GM06990 (cell line): ENCODE results near the gene VDR.

Source experiments
- DNase-seq: peaks from one replicate; pipeline ENCODE4 v3.0.0-alpha.2; 2011; ENCODE audit not compliant: insufficient read length; ENCODE audit errors: extremely low read depth
- H3K27me3 ChIP-seq: replicated peaks from 2 replicates; pipeline ENCODE4 v1.6.0; 2011; ENCODE audit warnings: low read length; ENCODE audit not compliant: control insufficient read depth, insufficient read depth
- H3K36me3 ChIP-seq: 2 replicates; pipeline ENCODE4 v1.5.1; 2011; ENCODE audit warnings: low read length; ENCODE audit not compliant: control insufficient read depth, insufficient read depth
- H3K4me3 ChIP-seq: replicated peaks from 2 replicates; pipeline ENCODE4 v1.5.1; 2011; ENCODE audit warnings: low read depth, mild to moderate bottlenecking, control low read depth, low read length
- TF ChIP-seq, protein P1 (sequence below): IDR thresholded peaks from 2 replicates; pipeline ENCODE4 v1.5.1; 2011; ENCODE audit warnings: low read length, control low read depth, mild to moderate bottlenecking, inconsistent platforms; ENCODE audit not compliant: insufficient read depth, poor library complexity, severe bottlenecking

Gene VDR

DNA sequence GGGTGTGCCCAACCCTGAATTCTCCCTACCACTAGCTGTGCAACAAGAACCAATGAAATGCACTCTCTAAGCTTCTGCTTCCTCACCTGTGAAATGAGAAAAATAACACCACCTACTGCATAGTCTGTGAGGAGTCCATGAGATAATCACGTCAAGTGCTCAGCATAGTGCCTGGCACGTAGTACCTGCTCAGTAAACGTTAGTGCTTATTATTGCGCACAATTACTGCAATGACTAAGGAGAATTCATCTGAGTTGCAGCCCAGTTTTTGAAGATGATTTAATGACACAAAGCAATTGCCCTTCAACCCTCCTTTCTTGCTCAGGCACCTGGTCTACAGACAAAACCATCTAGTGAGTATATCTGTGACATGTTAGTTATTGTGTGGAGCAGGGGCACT, 8.8 kb downstream of the VDR start:
- TF ChIP-seq, protein P1, sequence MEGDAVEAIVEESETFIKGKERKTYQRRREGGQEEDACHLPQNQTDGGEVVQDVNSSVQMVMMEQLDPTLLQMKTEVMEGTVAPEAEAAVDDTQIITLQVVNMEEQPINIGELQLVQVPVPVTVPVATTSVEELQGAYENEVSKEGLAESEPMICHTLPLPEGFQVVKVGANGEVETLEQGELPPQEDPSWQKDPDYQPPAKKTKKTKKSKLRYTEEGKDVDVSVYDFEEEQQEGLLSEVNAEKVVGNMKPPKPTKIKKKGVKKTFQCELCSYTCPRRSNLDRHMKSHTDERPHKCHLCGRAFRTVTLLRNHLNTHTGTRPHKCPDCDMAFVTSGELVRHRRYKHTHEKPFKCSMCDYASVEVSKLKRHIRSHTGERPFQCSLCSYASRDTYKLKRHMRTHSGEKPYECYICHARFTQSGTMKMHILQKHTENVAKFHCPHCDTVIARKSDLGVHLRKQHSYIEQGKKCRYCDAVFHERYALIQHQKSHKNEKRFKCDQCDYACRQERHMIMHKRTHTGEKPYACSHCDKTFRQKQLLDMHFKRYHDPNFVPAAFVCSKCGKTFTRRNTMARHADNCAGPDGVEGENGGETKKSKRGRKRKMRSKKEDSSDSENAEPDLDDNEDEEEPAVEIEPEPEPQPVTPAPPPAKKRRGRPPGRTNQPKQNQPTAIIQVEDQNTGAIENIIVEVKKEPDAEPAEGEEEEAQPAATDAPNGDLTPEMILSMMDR, result no peak
- no peak for DNase-seq
- Histone ChIP-seq H3K36me3 (no peaks in the 10 kb centered on the region), H3K27me3 (no peaks in the 10 kb centered on the region), H3K4me3 (no peak overlapping the region)

DNA sequence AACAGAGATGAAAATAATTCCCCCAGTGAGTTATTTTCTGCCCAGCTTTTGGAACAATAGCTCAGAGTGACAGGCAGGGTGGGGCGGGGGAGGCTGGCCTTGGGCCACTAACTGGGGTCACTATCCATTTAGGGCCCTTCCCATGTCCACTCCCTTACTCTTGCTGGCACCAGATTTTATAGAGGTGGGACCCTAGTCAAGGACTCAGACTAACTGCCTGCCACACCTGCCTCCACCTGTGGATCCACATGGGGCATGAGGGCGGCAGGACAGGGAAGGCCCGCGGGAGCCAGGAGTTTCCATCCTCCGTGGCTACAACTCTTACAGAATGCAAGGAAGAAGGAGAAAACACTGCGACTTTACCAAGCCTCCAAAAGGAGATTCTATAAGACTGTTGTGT, 10.1 kb downstream of the VDR start:
- DNase-seq, result no peak
- H3K27me3 ChIP-seq, result no peaks in the 10 kb centered on the region
- no peaks in the 10 kb centered on the region for H3K36me3 ChIP-seq
- TF ChIP-seq, protein P1, result no peak
- H3K4me3 ChIP-seq, result no peak overlapping the region

DNA sequence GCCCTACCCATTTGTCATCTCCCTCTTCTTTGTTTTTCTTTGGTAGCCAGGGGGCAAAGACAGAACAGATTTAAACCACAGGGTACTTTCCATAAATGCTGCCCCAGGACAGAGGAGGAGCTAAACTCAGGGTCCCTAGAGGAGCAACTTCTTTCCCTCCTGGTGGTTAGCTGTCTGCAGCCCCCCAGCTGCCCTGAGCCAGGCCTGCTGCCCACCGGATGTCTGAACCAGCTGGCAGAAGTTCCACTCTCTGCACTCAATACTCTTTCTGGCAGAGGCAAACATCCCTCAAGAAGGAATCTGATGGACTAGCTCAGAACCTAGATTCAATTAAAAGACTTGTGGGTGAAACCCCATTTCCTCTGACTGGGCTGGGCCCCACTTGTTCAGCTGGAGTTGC, 10.7 kb downstream of the VDR start:
- DNase-seq, result no peak
- Histone ChIP-seq H3K27me3 (no peaks in the 10 kb centered on the region), H3K4me3 (no peak overlapping the region), H3K36me3 (no peaks in the 10 kb centered on the region)
- TF ChIP-seq, protein P1, result no peak

DNA sequence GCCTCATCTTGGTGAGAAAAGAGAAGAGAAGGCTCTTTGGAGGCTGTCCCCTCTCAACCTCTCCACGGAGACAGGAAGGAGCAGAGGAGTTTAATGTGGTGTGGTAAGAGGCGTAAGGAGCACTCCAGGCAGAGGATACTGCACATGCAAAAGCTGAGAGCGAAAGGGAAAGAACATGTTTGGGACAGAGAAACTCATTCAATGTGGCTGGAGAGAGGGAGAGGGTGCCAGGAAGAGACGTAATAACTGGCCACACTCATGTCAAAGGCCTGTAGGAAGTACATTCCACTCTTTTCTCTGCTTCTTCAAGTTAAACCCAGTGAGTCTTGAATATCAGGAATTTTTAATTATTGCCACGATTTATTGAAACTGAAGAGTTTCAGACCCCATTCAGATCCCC, 12.0 kb downstream of the VDR start:
- H3K4me3 ChIP-seq, result no peak overlapping the region
- no peaks in the 10 kb centered on the region for H3K36me3 ChIP-seq
- TF ChIP-seq, protein P1, result no peak
- no peak for DNase-seq
- H3K27me3 ChIP-seq, result no peaks in the 10 kb centered on the region

DNA sequence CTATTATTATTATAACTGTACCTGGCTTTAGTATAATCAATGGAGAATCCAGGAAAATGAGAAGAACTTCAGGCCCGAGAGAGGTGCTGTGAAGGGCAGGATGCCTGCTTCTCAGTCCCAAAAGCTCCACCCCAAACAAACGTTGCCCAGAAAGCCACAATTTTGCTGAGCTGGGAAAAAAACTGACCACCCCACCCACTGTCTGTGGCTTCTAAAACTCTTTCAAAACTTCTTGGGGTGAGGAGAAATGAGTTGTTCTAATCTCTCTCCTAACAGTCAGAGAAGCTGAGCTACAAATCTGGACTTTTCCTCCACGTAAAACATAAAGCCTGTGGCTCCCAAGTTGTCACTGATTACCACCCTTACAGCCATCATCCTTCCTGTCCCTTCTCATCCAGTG, 13.4 kb downstream of the VDR start:
- Histone ChIP-seq H3K4me3 (no peak overlapping the region), H3K36me3 (no peaks in the 10 kb centered on the region), H3K27me3 (no peaks in the 10 kb centered on the region)
- TF ChIP-seq, protein P1, result no peak
- no peak for DNase-seq

DNA sequence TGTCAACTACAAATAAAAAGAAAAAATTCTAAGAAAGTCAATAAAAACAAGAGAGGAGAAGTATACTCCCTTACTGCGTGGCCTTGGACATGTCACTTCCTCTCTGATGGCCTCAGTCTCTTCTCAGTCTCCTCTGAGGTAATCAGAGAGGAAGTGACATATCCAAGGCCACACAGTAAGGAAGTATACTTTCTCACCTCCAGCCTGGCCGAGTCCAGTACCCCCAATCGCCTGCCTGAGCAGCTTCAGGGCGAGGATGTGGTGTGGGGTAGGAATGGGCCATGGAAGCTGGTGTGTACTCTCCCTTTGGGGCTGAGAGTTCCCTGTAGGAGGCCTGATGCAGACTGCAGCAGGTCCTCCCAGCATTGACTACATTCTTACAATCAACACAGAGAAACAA, 15.8 kb downstream of the VDR start:
- no peaks in the 10 kb centered on the region for H3K36me3 ChIP-seq
- no peak overlapping the region for H3K4me3 ChIP-seq
- no peak for DNase-seq
- TF ChIP-seq, protein P1, result no peak
- no peaks in the 10 kb centered on the region for H3K27me3 ChIP-seq
